Astrocyte of the spinal cord (primary cell): Measurements from ENCODE around the gene PYGL.

Experiments
- DNase-seq: peaks from one replicate; pipeline ENCODE4 v3.0.0; 2011; ENCODE audit warnings: low read depth, low spot score
- H3K4me3 ChIP-seq: 2 replicates; pipeline ENCODE4 v1.5.1; 2011; ENCODE audit warnings: low read depth, mild to moderate bottlenecking, low read length, moderate library complexity
- in situ Hi-C: cut with HindIII; loops from 2 replicates; pipeline ENCODE4 v1.10.0; 2017; ENCODE audit warnings: low sequenced_read_pairs
- TF ChIP-seq, protein P1 (sequence below): IDR thresholded peaks from 2 replicates; pipeline ENCODE4 v1.5.1; 2012; ENCODE audit warnings: low read depth, mild to moderate bottlenecking, low read length, inconsistent platforms

The PYGL gene

DNA sequence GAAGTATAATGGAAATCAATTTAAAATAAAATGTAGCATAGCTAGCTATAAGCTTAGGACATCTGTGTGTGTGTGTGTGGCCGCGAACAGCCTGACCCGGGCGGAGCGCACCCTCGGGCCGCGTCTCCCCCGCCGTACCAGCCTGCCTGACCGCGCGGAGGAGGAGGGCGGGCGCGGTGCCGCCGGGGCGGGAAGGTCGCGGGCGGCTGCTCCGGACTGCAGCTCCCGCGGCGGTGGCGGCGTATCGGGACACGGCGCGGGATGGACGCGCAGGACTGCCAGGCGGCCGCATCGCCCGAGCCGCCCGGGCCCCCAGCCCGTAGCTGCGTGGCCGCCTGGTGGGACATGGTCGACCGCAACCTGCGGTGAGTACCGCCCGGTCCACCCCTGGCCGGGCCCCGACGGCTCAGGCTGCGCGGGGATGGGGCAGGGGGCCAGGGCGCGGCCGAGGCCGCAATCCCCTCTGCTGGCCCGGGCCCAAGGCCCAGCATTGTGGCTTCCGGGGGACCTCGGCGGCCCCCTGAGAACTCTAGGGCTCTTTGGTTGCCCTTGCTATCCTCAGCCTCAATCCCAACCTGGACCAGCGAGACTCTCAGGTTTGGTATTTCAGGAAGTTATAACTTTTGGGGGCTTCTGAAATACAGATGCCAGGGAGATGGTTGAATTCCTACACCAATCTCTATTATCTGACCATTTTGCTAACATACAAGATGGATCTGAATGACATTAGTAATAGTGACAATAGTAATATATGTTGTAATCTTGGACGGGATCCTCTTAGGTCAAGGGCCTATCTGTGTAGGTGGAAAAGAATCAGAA is 72.2 kb downstream of the PYGL start, which contains the start of gene ABHD12B:
TSS of gene ABHD12B (plus strand) at position 140 of the 819 bp plus-strand sequence. CDS start at position 262, 122 bp downstream.
- in situ Hi-C loops, result no loop called here
- H3K4me3 ChIP-seq, result no peak within 1 kb of the TSS
- TF ChIP-seq, protein P1, sequence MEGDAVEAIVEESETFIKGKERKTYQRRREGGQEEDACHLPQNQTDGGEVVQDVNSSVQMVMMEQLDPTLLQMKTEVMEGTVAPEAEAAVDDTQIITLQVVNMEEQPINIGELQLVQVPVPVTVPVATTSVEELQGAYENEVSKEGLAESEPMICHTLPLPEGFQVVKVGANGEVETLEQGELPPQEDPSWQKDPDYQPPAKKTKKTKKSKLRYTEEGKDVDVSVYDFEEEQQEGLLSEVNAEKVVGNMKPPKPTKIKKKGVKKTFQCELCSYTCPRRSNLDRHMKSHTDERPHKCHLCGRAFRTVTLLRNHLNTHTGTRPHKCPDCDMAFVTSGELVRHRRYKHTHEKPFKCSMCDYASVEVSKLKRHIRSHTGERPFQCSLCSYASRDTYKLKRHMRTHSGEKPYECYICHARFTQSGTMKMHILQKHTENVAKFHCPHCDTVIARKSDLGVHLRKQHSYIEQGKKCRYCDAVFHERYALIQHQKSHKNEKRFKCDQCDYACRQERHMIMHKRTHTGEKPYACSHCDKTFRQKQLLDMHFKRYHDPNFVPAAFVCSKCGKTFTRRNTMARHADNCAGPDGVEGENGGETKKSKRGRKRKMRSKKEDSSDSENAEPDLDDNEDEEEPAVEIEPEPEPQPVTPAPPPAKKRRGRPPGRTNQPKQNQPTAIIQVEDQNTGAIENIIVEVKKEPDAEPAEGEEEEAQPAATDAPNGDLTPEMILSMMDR, result no peak
- no peak for DNase-seq

DNA sequence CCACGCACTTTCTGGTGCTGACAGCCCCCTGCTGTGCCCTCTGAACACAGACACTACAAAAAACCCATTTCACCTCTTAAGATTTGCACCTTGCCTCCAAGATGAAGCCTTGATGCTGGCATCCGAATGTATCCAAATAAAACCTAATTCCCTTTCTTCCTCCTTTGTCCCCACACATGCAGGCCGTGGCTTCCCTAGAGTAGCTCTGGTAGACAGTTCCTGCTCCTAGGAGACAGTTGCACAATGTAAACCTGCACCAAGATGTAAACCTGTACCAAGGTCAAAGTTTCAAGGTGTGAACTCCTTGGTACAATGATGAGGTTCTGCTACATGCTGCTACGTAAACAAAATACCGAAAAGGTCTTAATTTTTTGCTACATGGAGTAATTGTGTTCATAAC is 73.1 kb downstream of the PYGL start:
- TF ChIP-seq, protein P1, result no peak
- no peak overlapping the region for H3K4me3 ChIP-seq
- in situ Hi-C loops, result no loop called here
- no peak for DNase-seq

DNA sequence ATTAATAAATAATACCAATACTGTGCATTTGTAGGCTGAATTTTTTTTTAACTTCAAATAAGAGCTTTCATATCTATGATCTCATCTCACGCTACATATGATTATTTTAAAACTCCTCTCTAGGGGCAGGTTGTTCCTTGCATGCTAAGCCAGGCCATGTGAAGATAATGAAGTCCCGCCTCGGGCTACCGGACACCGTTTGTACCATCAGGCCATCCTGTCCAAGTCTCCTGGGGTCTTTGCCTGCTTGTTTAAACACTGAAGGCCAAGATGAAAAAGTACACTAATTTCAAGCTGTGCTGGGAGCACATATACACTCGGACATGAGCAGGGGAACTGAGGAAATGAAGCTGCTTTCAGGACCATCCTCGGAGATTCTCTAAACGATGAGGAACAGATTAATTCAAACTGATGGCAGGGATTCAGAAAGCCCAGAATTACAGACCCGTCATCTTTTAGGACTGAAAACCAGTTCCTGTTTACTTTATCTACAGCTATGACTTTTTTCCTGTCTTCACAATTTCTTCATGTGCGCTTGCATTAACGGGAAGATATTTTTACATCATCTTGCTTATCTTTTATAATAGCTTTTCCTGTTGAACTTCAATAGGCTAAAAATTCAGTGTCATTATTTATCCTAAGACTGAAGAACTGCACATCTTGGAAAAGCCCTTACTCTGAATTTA is 78.7 kb downstream of the PYGL start:
- no peak for DNase-seq
- H3K4me3 ChIP-seq, result no peak overlapping the region
- in situ Hi-C loops, result no loop called here
- TF ChIP-seq, protein P1, result no peak

DNA sequence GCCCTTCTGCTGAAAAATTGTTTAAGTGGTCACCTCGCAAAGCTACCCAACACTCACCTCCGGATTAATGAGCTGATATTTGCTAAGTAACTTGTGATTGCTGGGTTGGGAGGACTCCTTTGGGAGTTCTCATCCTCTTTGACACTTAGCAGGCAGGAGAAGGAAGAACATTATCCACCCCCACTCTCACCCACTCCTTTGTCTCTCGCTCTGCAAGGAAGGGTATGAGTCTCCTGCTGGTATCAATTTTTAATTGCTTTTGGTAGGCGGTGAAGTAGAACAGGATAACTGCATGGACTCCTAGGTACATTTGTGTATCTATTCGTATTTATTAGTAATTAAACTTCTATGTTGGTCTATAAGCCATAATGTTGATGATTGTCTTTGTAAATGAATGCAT is 79.3 kb downstream of the PYGL start:
- H3K4me3 ChIP-seq, result no peak overlapping the region
- in situ Hi-C loops, result no loop called here
- TF ChIP-seq, protein P1, result no peak
- no peak for DNase-seq

DNA sequence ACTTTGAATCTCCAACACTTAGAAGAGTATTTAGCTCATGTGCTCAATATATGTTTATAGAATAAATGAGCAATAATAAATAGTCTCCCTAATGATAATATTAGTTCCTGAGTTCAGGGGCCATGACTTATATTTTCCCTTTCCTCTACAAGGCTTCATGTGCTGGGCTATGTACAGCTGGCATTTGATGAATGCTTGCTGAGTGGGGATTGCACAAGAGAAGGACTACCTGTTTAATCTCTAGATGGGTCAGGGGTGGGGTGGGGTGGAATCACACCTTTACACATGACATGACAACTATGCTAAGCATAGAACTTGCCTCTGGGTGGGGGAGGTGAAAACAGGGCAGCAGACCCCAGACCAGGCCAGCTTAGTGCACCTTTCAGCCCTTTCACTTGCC is 80.0 kb downstream of the PYGL start:
- in situ Hi-C loops, result no loop called here
- H3K4me3 ChIP-seq, result no peak overlapping the region
- no peak for DNase-seq
- TF ChIP-seq, protein P1, result no peak

DNA sequence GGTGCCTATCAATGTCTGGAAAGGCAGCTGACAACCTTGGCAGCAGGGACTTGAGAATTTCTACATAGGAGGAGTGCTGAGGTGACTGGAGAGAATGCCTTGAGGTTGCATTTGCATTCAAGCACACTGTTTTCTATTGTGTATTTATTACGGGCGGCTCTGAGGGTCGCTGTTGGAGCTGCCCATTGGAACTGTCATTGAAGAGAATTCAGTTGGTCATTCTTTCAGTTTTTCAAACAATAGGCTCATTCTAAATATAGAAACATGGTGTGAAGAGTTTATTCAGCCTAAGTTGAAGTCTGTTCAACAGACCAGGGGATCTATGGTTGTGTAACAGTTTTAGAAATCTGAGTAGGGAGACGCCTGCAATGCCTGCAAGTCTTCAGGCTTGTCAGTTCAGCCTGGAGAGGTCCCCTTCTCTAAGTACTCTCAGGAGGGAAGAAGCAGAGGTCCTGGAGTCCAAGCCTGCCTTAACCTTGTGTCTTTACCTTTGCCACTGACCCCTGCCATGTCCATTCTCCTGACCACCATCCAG is 82.2 kb downstream of the PYGL start:
- in situ Hi-C loops, result no loop called here
- TF ChIP-seq, protein P1, result no peak
- H3K4me3 ChIP-seq, result no peak overlapping the region
- no peak for DNase-seq
